Measurements from ENCODE around the gene TREH. TPM values are rescaled to one million over a fixed set of nuclear protein-coding genes. Genes with fewer than 3 reads are reported as not detected.

The TREH gene
- polyA plus RNA-seq, 1 of the 3 experiments (the other 2 are of a cell fraction), result not detected

DNA sequence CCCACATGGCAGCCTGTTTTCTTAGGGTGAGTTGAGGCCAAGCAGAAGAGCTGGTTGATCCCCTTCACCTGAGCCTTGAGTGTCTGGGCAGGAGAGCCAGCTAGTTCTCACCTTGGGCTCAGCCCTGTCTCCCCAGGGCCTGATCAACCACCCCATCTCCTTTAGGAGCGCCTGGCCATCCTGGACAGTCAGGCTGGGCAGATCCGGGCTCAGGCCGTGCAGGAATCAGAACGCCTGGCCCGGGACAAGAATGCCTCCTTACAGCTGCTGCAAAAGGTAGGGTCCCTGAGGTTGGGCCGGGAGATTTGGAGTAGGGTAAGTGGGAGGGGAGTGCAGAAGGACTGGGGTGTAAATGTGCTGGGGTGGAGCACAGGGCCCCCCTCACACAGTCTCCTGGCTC is 40.7 kb downstream of the TREH start:
- no peak for TF ChIP-seq GATA2 (CRISPR knock-in tag; IDR thresholded peaks at IDR 0.05)
- no peak for TF ChIP-seq JUND (IDR thresholded peaks at IDR 0.05)
- no peak for TF ChIP-seq NFIC (IDR thresholded peaks at IDR 0.05; ENCODE audit: borderline replicate concordance)
- TF ChIP-seq MXI1 (IDR thresholded peaks at IDR 0.05; ENCODE audit: low read depth, low read length), result no peak
- no peak for TF ChIP-seq SMC3 (IDR thresholded peaks at IDR 0.05; ENCODE audit: low read depth, low read length)
- no peak for TF ChIP-seq FOXJ3 (CRISPR knock-in tag; IDR thresholded peaks at IDR 0.05)
- no peak for TF ChIP-seq RCOR1 (IDR thresholded peaks at IDR 0.05; ENCODE audit: low read length)
- TF ChIP-seq FOSL2 (IDR thresholded peaks at IDR 0.05; ENCODE audit: borderline replicate concordance, low read depth), result no peak
- no peak for TF ChIP-seq ELF1 (IDR thresholded peaks at IDR 0.05)
- no peak for TF ChIP-seq RXRA (IDR thresholded peaks at IDR 0.05; ENCODE audit: borderline replicate concordance, low read depth)
- TF ChIP-seq, protein P1, sequence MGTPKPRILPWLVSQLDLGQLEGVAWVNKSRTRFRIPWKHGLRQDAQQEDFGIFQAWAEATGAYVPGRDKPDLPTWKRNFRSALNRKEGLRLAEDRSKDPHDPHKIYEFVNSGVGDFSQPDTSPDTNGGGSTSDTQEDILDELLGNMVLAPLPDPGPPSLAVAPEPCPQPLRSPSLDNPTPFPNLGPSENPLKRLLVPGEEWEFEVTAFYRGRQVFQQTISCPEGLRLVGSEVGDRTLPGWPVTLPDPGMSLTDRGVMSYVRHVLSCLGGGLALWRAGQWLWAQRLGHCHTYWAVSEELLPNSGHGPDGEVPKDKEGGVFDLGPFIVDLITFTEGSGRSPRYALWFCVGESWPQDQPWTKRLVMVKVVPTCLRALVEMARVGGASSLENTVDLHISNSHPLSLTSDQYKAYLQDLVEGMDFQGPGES (IDR thresholded peaks at IDR 0.05; ENCODE audit: low read depth, low read length), result no peak
- no peak for TF ChIP-seq TAF1 (IDR thresholded peaks at IDR 0.05; ENCODE audit: borderline replicate concordance, low read depth, low read length)
- no peak for TF ChIP-seq RAD21 (IDR thresholded peaks at IDR 0.05; ENCODE audit: low read length)
- TF ChIP-seq RFX5 (IDR thresholded peaks at IDR 0.05; ENCODE audit: low read length), result no peak
- no peak for TF ChIP-seq GABPA (IDR thresholded peaks at IDR 0.05; ENCODE audit: low read depth)
- TF ChIP-seq, protein P2, sequence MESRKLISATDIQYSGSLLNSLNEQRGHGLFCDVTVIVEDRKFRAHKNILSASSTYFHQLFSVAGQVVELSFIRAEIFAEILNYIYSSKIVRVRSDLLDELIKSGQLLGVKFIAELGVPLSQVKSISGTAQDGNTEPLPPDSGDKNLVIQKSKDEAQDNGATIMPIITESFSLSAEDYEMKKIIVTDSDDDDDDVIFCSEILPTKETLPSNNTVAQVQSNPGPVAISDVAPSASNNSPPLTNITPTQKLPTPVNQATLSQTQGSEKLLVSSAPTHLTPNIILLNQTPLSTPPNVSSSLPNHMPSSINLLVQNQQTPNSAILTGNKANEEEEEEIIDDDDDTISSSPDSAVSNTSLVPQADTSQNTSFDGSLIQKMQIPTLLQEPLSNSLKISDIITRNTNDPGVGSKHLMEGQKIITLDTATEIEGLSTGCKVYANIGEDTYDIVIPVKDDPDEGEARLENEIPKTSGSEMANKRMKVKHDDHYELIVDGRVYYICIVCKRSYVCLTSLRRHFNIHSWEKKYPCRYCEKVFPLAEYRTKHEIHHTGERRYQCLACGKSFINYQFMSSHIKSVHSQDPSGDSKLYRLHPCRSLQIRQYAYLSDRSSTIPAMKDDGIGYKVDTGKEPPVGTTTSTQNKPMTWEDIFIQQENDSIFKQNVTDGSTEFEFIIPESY (IDR thresholded peaks at IDR 0.05; ENCODE audit: borderline replicate concordance, low read depth), result no peak
- TF ChIP-seq CHD2 (IDR thresholded peaks at IDR 0.05; ENCODE audit: low read length, partially characterized antibody), result no peak
- no peak for TF ChIP-seq EZH2phosphoT487 (IDR thresholded peaks at IDR 0.05; ENCODE audit: borderline replicate concordance, low read depth)
- TF ChIP-seq POLR2AphosphoS5 (IDR thresholded peaks at IDR 0.05; ENCODE audit: low read depth, low read length), result no peak
- TF ChIP-seq, protein P3, sequence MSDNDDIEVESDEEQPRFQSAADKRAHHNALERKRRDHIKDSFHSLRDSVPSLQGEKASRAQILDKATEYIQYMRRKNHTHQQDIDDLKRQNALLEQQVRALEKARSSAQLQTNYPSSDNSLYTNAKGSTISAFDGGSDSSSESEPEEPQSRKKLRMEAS (IDR thresholded peaks at IDR 0.05; ENCODE audit: low read depth), result no peak
- Histone ChIP-seq H3K27ac (ENCODE audit: low read depth in 2 of 2, low read length in 1 of 2) (no peak overlapping the region), H3K9ac (no peak overlapping the region), H3K9me2 (no peaks in the 10 kb centered on the region), H2AFZ (ENCODE audit: low read depth) (no peak overlapping the region), H3K36me3 (replicated peaks in 1 of 2; ENCODE audit: control insufficient read depth in 1 of 2, insufficient read depth in 2 of 2, low read length in 1 of 2) (peaks cover 59 to 88% of the 10 kb centered on the region in 2 experiments), H4K20me1 (ENCODE audit: insufficient read depth) (peaks cover 40% of the 10 kb centered on the region), H3K4me1 (ENCODE audit: control insufficient read depth in 1 of 2, insufficient read depth in 2 of 2, low read depth in 1 of 2, low read length in 1 of 2) (peaks cover under 1 to 34% of the 10 kb centered on the region in 2 experiments; a peak in 2 of 4 replicates), H3K4me2 (no peak overlapping the region), H3K27me3 (ENCODE audit: insufficient read depth) (no peaks in the 10 kb centered on the region), H3K4me3 (ENCODE audit: low read depth in 2 of 2, low read length in 1 of 2) (no peak overlapping the region), H3F3A (replicated peaks; ENCODE audit: insufficient read depth) (no peaks in the 10 kb centered on the region), H3K9me3 (no peaks in the 10 kb centered on the region), H3K79me2 (ENCODE audit: insufficient read depth) (peaks cover 35% of the 10 kb centered on the region; the same call in 1 of the 2 replicates)
- CTCF ChIA-PET, result interaction anchor here (1.2 kb wide), 2 partner anchors 11 to 21 kb away, joined by 3 read pairs; no protein-coding TSS in a partner anchor
- no peak for DNase-seq
- POLR2A ChIA-PET, result interaction anchor here (0.7 to 5.2 kb wide), 2 partner anchors 10 to 17 kb away, joined by 3 to 30 read pairs; no protein-coding TSS in a partner anchor
- WGBS (ENCODE audit: low lambda C conversion rate), result 93% methylated on average over 5 of the region's 6 CpGs

Data from SK-N-SH (cell line).